Thoracic aorta (tissue), 2 donors: ENCODE results near the gene PTPN5. TPM values are rescaled to one million over a fixed set of nuclear protein-coding genes. Genes with fewer than 3 reads are reported as not detected.
"Not testable (repeated sequence)": the region's sequence is repeated elsewhere in the genome, so short reads cannot be mapped to it uniquely, and the experiment has no call there.

Source experiments
- ATAC-seq: fragments of 150-250 bp; one replicate; pipeline ENCODE4 v1.8.0; 2017; ENCODE audit warnings: low read depth; ENCODE audit not compliant: insufficient number of reproducible peaks, low FRiP score
- DNase-seq: peaks from one replicate; pipeline ENCODE4 v3.0.0-alpha.2; 2020; ENCODE audit warnings: low spot score
- H3K27ac ChIP-seq, 2 donors: fragments of 200-600 bp; sonication (generic); 1 replicate in 1 of 2; 2 replicates in 1 of 2; pipeline ENCODE4 v1.5.1; 2016; ENCODE audit warnings: mild to moderate bottlenecking in 2 of 2, moderate library complexity in 2 of 2
- H3K27me3 ChIP-seq: fragments of 200-600 bp; sonication (generic); replicated peaks from 2 replicates; pipeline ENCODE4 v1.6.0; 2016; ENCODE audit warnings: mild to moderate bottlenecking; ENCODE audit not compliant: insufficient read depth
- H3K36me3 ChIP-seq: fragments of 200-600 bp; sonication (generic); one replicate; pipeline ENCODE4 v1.5.1; 2016
- H3K4me1 ChIP-seq, 2 donors: fragments of 200-600 bp; sonication (generic); 1 replicate in 1 of 2; 2 replicates in 1 of 2; pipeline versions ENCODE4 v1.5.1 to v1.6.0; 2016; ENCODE audit warnings: low read depth in 2 of 2, mild to moderate bottlenecking in 1 of 2; ENCODE audit not compliant: control insufficient read depth in 1 of 2
- H3K4me3 ChIP-seq: fragments of 200-600 bp; sonication (generic); 2 replicates; pipeline ENCODE4 v1.5.1; 2016; ENCODE audit warnings: mild to moderate bottlenecking
- H3K9me3 ChIP-seq: fragments of 200-600 bp; sonication (generic); 2 replicates; pipeline ENCODE4 v1.5.1; 2016
- CTCF ChIP-seq: fragments of 200-600 bp; sonication (generic); IDR thresholded peaks from one replicate; pipeline ENCODE4 v1.5.1; 2019; ENCODE audit warnings: antibody characterized with exemption
- total RNA-seq, 2 donors: library from RNA; depleted of rRNA; stranded (reverse); fragments of >200 nt; gene quantifications; one replicate each; pipeline versions ENCODE4 v1.1.0 to v1.2.3, GENCODE V29; 2016

Gene PTPN5
- total RNA-seq, 2 donors from 2014 or later = 2.2 to 6.1 TPM

DNA sequence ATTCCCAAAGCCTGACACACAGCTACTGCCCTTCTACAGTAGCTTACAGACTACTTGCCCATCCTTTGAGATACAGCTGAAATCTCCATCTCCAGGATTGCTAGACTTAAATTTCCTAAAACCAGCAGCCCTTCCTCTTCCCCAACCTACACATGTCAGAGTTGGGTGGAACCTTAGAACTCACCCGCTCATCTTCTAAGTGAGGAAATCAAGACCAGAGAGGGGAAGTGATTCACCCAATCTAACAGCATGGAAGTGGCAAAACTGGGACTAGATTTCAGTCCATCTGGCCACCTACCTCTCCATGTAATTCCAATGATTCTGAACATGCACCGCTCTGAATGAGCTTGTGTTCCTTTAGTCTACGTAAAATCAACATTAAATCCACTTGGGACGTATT, 94.0 kb downstream of the PTPN5 start:
- Histone ChIP-seq H3K4me1 (peaks cover 8 to 11% of the 10 kb centered on the region in 2 donors), H3K27me3 (no peaks in the 10 kb centered on the region), H3K27ac (peak overlapping the region in 1 of 2 donors; percentile 74), H3K9me3 (no peaks in the 10 kb centered on the region), H3K36me3 (no peaks in the 10 kb centered on the region), H3K4me3 (no peak overlapping the region)
- no peak for DNase-seq
- peak; percentile 11 for ATAC-seq
- no peak for TF ChIP-seq CTCF

DNA sequence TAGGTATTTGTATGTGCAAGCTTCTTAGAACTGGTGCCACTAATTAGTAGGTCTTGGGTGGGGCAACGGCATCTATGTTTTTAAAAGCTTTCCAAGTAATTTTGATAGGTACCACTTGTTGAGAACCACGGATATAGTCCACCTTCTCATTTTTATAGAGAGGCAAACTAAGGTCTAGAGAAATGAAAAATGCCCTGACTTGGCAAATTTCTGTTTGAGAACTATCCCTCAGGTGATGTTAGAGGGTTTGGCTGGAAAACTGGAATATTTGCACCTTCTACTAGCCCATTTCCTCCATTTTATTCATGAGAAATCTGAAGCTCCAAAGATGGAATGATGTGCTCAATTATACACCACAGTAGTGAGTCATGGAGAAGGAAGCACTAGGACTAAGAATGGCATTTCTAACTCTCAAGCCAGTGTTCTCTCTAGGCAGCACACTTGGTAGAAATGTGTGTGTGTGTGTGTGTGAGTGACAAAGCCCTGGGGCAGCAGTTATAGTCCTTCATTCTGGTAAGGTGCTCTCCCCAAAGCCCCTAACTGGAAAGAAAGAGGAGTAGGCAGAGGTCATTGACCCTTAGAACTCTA, 94.9 kb downstream of the PTPN5 start:
- Histone ChIP-seq H3K9me3 (no peaks in the 10 kb centered on the region), H3K36me3 (no peaks in the 10 kb centered on the region), H3K27me3 (no peaks in the 10 kb centered on the region), H3K4me3 (no peak overlapping the region), H3K4me1 (peaks cover 8 to 11% of the 10 kb centered on the region in 2 donors), H3K27ac (peak overlapping the region in 1 of 2 donors; percentile 1)
- no peak for TF ChIP-seq CTCF
- no peak for DNase-seq
- no peak for ATAC-seq

DNA sequence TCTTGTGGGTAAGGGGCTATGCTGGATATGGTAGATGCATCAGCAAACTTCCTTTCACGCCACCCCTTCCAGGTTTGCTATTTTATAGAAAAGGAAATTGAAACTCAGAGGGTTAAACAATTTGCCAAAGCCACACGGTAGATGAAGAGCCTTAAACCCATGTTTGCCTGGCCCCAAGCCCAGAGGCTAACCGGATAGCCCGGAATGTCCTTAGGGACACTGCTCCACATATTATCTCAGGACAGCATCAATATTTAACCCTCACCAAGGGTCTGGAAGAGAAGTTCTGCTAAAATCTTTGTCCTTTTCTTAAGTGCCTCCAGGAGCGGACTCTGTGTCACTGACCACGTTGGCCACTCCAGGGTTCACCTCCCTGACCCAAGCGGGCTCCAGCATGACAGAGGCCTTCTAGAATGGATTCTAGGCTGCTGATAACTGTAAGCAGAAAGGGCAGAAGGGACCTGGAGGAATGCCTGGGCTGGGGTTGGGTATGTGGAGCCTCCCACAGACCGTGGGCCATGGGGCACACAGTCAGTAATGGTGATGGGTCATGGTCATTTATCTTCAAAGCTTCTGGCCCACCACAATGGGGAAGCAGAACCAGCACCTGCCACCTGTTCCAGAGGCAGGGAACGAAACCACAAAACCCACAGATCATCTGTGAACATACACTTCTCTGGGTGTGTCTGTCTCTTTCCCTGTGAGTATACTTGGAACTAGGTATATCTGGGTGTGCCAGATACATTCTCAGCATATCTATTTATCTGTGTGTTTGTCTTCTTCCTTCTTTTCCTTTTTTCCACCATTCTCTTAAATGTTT, 98.4 kb downstream of the PTPN5 start:
- Histone ChIP-seq H3K27ac (no peak overlapping the region), H3K36me3 (no peaks in the 10 kb centered on the region)

DNA sequence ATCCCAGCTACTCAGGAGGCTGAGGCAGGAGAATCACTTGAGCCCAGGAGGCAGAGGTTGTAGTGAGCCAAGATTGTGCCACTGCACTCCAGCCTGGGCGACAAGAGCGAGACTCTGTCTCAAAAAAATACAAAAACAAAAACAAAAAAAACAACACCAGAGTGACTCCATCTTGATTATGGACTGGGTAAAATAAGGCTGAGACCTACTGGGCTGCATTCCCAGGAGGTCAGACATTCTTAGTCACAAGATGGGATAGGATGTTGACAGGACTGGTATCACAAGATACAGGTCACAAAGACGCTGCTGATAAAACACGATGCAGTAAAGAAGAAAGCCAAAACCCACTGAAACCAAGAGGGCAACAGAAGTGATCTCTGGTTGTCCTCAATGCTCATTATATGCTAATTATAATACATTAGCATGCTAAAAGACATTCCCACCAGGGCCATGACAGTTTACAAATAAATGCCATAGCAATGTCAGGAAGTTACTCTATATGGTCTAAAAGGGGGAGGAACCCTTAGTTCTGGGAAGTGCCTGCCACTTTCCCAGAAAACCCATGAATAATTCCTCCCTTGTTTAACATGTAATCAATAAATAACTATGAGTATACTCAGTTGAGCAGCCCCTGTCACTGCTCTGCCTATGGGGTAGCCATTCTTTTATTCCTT, 100.0 kb downstream of the PTPN5 start:
- not testable (repeated sequence) for H3K4me3 ChIP-seq, H3K4me1 ChIP-seq, H3K27ac ChIP-seq, H3K36me3 ChIP-seq, H3K9me3 ChIP-seq, DNase-seq, ATAC-seq, H3K27me3 ChIP-seq

More for the DNA sequence above, 98.4 kb downstream of the PTPN5 start:
- no peak for ATAC-seq
- Histone ChIP-seq H3K27me3 (no peaks in the 10 kb centered on the region), H3K4me3 (no peak overlapping the region), H3K9me3 (no peaks in the 10 kb centered on the region), H3K4me1 (peaks cover 0 to 3% of the 10 kb centered on the region in 2 donors)
- TF ChIP-seq CTCF = no peak
- DNase-seq = no peak

- H3K27ac ChIP-seq = no peak overlapping the region
- DNase-seq = no peak
These were observed 107.3 kb downstream of the PTPN5 start for GRCh38 chr11:18684267-18684666.

More at GRCh38 chr11:18684267-18684666, 107.3 kb downstream of the PTPN5 start:
- Histone ChIP-seq H3K27me3 (no peaks in the 10 kb centered on the region), H3K4me1 (no peaks in the 10 kb centered on the region), H3K36me3 (no peaks in the 10 kb centered on the region), H3K9me3 (no peaks in the 10 kb centered on the region), H3K4me3 (no peak overlapping the region)
- TF ChIP-seq CTCF = no peak
- no peak for ATAC-seq
